C4-2B (cell line): ENCODE measurements around the gene ATP6V0A1.

Source experiments
- CTCF ChIP-seq: fragments of 450-650 bp; conservative IDR thresholded peaks from 2 replicates; pipeline ENCODE4 v1.5.1; 2017; ENCODE audit warnings: mild to moderate bottlenecking
- ZFX ChIP-seq: fragments of 450-650 bp; IDR thresholded peaks from 2 replicates; pipeline ENCODE4 v1.6.1; 2017

- TF ChIP-seq CTCF (no peak), ZFX (no peak)
These were observed 63.6 kb downstream of the ATP6V0A1 start for GRCh38 chr17:42522263-42522790.
